HepG2 (cell line): ENCODE results near the gene ALB. TPM values are rescaled to one million over a fixed set of nuclear protein-coding genes. Genes with fewer than 3 reads are reported as not detected.

ENCODE experiments used
- ISL2 ChIP-seq: sonication (generic); formaldehyde crosslinking; IDR thresholded peaks from 2 replicates; pipeline ENCODE4 v1.5.0; 2020; ENCODE audit warnings: missing genetic modification reagents
- KAT8 ChIP-seq: IDR thresholded peaks from 2 replicates; pipeline ENCODE4 v1.6.1; 2016; ENCODE audit warnings: missing genetic modification reagents, missing compliant biosample characterization
- RARA ChIP-seq: IDR thresholded peaks from 2 replicates; pipeline ENCODE4 v1.6.1; 2016; ENCODE audit warnings: missing genetic modification reagents, missing compliant biosample characterization
- SP5 ChIP-seq: IDR thresholded peaks from 2 replicates; pipeline ENCODE4 v1.6.1; 2016; ENCODE audit warnings: low read depth, borderline replicate concordance
- ZNF367 ChIP-seq: sonication (generic); formaldehyde crosslinking; IDR thresholded peaks from 2 replicates; pipeline ENCODE4 v1.4.0; 2020; ENCODE audit warnings: missing genetic modification reagents, borderline replicate concordance
- ZNF557 ChIP-seq: sonication (generic); formaldehyde crosslinking; IDR thresholded peaks from 2 replicates; pipeline ENCODE4 v1.4.0; 2020; ENCODE audit warnings: missing genetic modification reagents
- polyA plus RNA-seq, 8 experiments: library from polyadenylated mRNA; depleted of rRNA in 3 of 8; stranded (reverse) in 7 of 8; unstranded in 1 of 8; fragments of >200 nt; fragmentation: Illumina TruSeq in 4 of 8; extraction: Trizol in 4 of 8; gene quantifications; 2 replicates each; pipeline versions ENCODE4 v1.2.1 to v1.2.3, GENCODE V29; 2011 to 2016; ENCODE audit warnings: low read depth in 4 of 8, missing spikeins in 1 of 8, mixed read lengths in 1 of 8; ENCODE audit not compliant: insufficient read depth in 1 of 8
- total RNA-seq, 5 experiments: library from RNA; depleted of rRNA; stranded (reverse); fragments of >200 nt; fragmentation: Illumina TruSeq; extraction: Trizol; gene quantifications; 2 replicates each; pipeline ENCODE4 v1.2.3, GENCODE V29; 2016; ENCODE audit warnings: low read depth in 1 of 5
- TF ChIP-seq, protein P1 (sequence below): sonication (generic); IDR thresholded peaks from 2 replicates; pipeline ENCODE4 v1.6.1; 2016; ENCODE audit warnings: low read depth, borderline replicate concordance
- TF ChIP-seq, protein P2 (sequence below): IDR thresholded peaks from 2 replicates; pipeline ENCODE4 v1.4.0; 2020; ENCODE audit warnings: mild to moderate bottlenecking, missing genetic modification reagents
- TF ChIP-seq, protein P3 (sequence below), 2 experiments: sonication (generic) in 1 of 2; formaldehyde crosslinking in 1 of 2; IDR thresholded peaks; 2 replicates each; pipeline versions ENCODE4 v1.4.0 to v1.6.1; 2016 to 2020; ENCODE audit warnings: borderline replicate concordance in 1 of 2, low read depth in 1 of 2, mild to moderate bottlenecking in 1 of 2, missing genetic modification reagents in 1 of 2
- TF ChIP-seq, protein P4 (sequence below): sonication (generic); formaldehyde crosslinking; IDR thresholded peaks from 2 replicates; pipeline ENCODE4 v1.4.0; 2020; ENCODE audit warnings: missing genetic modification reagents
- TF ChIP-seq, protein P5 (sequence below): sonication (generic); formaldehyde crosslinking; conservative IDR thresholded peaks from 2 replicates; pipeline ENCODE4 v1.8.0; 2022; ENCODE audit warnings: low read depth, missing genetic modification reagents
- TF ChIP-seq, protein P6 (sequence below): IDR thresholded peaks from 2 replicates; pipeline ENCODE4 v1.6.1; 2018; ENCODE audit warnings: missing genetic modification reagents, mild to moderate bottlenecking, missing compliant biosample characterization

The ALB gene
- total and polyA plus RNA-seq, 2 of the 13 experiments (the other 11 are each of a cell fraction or from before 2014, with no cell fraction given), result 22,259 to 22,625 TPM

DNA sequence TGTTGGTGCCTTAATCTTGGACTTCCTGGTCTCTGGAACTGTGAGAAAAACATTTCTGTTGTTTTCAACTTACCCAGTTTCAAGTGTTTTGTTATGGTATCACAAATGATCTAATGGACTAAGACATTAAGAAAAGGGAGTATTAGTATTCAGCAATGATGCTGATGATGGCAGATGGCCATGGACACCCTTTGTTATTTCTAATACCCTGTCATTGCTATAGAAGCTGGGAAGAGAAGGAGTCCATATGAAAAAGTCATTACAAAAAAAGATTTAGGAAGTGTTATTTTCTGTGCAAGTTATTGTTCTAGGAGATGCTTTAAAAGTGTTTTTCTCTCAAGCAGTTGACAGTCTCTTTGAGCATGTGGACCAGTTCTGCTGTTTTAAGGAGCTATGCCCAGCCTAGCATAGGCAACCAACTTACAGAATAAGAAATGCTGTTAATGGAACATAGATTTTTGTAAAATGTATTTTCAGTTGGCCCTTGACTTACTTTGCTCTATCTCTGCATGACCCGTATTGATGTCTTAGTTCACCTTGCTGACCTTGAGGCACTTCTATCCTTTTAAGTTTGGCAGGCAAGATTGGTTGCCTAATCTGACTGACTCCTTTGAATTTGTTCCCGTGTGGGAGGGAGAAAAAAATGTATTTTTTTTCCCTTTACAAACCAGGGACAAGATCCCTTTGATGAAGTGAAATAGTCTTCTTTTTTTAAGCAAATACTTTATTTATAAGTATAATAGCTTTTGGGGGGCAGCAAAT, 25.9 kb downstream of the ALB start (continued):
- TF ChIP-seq, protein P1, sequence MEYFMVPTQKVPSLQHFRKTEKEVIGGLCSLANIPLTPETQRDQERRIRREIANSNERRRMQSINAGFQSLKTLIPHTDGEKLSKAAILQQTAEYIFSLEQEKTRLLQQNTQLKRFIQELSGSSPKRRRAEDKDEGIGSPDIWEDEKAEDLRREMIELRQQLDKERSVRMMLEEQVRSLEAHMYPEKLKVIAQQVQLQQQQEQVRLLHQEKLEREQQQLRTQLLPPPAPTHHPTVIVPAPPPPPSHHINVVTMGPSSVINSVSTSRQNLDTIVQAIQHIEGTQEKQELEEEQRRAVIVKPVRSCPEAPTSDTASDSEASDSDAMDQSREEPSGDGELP, result 0 out of 2 replicates have a peak, but pooled peaks have one; percentile 22
- TF ChIP-seq, protein P2, sequence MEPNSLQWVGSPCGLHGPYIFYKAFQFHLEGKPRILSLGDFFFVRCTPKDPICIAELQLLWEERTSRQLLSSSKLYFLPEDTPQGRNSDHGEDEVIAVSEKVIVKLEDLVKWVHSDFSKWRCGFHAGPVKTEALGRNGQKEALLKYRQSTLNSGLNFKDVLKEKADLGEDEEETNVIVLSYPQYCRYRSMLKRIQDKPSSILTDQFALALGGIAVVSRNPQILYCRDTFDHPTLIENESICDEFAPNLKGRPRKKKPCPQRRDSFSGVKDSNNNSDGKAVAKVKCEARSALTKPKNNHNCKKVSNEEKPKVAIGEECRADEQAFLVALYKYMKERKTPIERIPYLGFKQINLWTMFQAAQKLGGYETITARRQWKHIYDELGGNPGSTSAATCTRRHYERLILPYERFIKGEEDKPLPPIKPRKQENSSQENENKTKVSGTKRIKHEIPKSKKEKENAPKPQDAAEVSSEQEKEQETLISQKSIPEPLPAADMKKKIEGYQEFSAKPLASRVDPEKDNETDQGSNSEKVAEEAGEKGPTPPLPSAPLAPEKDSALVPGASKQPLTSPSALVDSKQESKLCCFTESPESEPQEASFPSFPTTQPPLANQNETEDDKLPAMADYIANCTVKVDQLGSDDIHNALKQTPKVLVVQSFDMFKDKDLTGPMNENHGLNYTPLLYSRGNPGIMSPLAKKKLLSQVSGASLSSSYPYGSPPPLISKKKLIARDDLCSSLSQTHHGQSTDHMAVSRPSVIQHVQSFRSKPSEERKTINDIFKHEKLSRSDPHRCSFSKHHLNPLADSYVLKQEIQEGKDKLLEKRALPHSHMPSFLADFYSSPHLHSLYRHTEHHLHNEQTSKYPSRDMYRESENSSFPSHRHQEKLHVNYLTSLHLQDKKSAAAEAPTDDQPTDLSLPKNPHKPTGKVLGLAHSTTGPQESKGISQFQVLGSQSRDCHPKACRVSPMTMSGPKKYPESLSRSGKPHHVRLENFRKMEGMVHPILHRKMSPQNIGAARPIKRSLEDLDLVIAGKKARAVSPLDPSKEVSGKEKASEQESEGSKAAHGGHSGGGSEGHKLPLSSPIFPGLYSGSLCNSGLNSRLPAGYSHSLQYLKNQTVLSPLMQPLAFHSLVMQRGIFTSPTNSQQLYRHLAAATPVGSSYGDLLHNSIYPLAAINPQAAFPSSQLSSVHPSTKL (CRISPR knock-in tag), result peak; percentile 93
- TF ChIP-seq RARA (CRISPR knock-in tag) (peak; percentile 88), ISL2 (peak; percentile 98), ZNF557 (no peak), SP5 (no peak), KAT8 (CRISPR knock-in tag) (no peak), ZNF367 (no peak)
- TF ChIP-seq, protein P3, sequence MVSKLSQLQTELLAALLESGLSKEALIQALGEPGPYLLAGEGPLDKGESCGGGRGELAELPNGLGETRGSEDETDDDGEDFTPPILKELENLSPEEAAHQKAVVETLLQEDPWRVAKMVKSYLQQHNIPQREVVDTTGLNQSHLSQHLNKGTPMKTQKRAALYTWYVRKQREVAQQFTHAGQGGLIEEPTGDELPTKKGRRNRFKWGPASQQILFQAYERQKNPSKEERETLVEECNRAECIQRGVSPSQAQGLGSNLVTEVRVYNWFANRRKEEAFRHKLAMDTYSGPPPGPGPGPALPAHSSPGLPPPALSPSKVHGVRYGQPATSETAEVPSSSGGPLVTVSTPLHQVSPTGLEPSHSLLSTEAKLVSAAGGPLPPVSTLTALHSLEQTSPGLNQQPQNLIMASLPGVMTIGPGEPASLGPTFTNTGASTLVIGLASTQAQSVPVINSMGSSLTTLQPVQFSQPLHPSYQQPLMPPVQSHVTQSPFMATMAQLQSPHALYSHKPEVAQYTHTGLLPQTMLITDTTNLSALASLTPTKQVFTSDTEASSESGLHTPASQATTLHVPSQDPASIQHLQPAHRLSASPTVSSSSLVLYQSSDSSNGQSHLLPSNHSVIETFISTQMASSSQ (IDR thresholded peaks at IDR 0.05; ENCODE audit: low read depth), result peak; percentile 84
- TF ChIP-seq, protein P3 (CRISPR knock-in tag; IDR thresholded peaks at IDR 0.05; ENCODE audit: borderline replicate concordance), result peak; percentile 88; the same call in 1 of the 2 replicates
- TF ChIP-seq, protein P4, sequence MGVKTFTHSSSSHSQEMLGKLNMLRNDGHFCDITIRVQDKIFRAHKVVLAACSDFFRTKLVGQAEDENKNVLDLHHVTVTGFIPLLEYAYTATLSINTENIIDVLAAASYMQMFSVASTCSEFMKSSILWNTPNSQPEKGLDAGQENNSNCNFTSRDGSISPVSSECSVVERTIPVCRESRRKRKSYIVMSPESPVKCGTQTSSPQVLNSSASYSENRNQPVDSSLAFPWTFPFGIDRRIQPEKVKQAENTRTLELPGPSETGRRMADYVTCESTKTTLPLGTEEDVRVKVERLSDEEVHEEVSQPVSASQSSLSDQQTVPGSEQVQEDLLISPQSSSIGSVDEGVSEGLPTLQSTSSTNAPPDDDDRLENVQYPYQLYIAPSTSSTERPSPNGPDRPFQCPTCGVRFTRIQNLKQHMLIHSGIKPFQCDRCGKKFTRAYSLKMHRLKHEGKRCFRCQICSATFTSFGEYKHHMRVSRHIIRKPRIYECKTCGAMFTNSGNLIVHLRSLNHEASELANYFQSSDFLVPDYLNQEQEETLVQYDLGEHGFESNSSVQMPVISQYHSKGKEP (CRISPR knock-in tag), result no peak
- TF ChIP-seq, protein P5, sequence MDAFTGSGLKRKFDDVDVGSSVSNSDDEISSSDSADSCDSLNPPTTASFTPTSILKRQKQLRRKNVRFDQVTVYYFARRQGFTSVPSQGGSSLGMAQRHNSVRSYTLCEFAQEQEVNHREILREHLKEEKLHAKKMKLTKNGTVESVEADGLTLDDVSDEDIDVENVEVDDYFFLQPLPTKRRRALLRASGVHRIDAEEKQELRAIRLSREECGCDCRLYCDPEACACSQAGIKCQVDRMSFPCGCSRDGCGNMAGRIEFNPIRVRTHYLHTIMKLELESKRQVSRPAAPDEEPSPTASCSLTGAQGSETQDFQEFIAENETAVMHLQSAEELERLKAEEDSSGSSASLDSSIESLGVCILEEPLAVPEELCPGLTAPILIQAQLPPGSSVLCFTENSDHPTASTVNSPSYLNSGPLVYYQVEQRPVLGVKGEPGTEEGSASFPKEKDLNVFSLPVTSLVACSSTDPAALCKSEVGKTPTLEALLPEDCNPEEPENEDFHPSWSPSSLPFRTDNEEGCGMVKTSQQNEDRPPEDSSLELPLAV, result no peak
- TF ChIP-seq, protein P6, sequence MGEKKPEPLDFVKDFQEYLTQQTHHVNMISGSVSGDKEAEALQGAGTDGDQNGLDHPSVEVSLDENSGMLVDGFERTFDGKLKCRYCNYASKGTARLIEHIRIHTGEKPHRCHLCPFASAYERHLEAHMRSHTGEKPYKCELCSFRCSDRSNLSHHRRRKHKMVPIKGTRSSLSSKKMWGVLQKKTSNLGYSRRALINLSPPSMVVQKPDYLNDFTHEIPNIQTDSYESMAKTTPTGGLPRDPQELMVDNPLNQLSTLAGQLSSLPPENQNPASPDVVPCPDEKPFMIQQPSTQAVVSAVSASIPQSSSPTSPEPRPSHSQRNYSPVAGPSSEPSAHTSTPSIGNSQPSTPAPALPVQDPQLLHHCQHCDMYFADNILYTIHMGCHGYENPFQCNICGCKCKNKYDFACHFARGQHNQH, result 0 out of 2 replicates have a peak, but pooled peaks have one; percentile 46
